GM18909 (cell line): ENCODE data around the gene LYSET.
"Not testable (repeated sequence)": the region's sequence is repeated elsewhere in the genome, so short reads cannot be mapped to it uniquely, and the experiment has no call there.

Experiments
- ATAC-seq: cut with Tn5 transposase; IDR thresholded peaks from one replicate; pipeline ENCODE4 v1.9.1; 2021; ENCODE audit warnings: mild to moderate bottlenecking; ENCODE audit not compliant: unreplicated experiment, poor library complexity

LYSET gene

GRCh38 chr14:93165271-93166265 lies 19.5 kb upstream of the LYSET start:
- ATAC-seq = not testable (repeated sequence)

- ATAC-seq = not testable (repeated sequence)
These were observed 16.5 kb upstream of the LYSET start for GRCh38 chr14:93168610-93169009.

- ATAC-seq = not testable (repeated sequence)
These were observed 15.5 kb upstream of the LYSET start for GRCh38 chr14:93169619-93170018.

GRCh38 chr14:93170141-93170540 lies 15.0 kb upstream of the LYSET start:
- ATAC-seq = not testable (repeated sequence)

GRCh38 chr14:93171376-93171775 lies 13.7 kb upstream of the LYSET start:
- no peak for ATAC-seq

GRCh38 chr14:93173943-93174395 lies 11.1 kb upstream of the LYSET start:
- ATAC-seq = no peak

DNA sequence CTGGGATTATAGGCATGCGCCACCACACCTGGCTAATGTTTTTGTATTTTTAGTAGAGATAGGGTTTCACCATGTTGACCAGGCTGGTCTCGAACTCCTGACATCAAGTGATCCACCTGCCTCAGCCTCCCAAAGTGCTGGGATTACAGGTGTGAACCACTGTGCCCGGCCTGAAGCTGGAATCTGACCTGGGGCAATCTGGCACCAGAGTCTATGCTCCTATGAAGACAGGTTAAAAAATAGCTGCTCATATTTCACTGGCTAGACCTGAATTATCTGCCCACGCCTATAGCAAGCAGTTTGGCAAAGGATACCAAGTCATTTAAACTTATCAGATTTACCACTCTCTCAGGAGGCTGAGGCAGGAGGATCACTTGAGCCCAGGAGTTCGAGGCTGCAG lies 10.4 kb upstream of the LYSET start:
- ATAC-seq = not testable (repeated sequence)

DNA sequence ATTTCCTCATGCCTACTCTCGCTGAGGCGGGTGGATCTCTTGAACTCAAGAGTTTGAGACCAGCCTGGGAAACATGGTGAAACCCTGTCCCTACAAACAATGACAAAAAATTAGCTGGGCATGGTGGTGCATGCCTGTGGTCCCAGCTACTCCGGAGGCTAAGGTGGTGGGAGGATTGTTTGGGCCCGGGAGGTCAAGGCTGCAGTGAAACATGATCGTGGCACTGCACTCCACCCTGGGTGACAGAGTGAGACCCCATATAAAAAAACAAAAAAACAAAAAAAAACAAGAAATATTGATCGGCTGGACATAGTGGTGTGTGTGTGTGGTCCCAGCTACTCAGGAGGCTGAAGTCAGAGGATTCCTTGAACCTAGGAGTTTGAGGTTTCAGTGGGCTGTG lies 9.6 kb upstream of the LYSET start:
- no peak for ATAC-seq

DNA sequence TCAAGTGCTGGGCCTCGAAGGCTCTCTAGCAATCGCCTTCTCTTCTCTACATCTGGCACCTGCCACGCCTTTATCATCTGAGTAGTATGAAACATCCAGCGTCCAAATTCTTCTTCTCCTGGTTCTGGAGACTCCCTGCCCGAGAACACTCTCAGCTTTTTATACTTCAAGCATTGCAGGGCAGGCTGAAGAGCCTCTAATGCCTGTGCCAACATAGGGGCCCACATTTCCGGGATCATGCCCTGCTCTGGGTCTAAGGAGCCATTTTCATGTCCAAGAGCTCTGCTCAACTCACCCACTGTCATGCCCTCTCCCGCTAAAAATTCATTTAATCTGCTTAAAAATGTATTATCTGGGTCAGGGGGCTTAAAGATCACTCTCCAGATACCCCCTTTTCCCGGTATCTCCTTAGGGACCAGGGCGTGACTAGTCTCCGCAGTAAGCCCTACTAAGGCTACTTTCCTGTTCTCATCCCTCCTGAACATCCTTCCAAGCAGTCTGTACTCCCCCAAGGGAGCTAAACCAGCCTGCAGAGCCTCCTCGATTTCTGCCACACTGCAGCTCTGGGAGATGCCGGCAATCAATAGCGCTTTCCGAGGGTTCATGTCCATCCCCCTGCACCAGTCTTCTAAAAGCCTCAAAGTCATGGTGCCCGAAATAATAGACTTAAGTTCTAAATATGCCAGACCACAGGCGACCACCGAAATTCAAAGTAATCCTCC lies 1.4 kb upstream of the LYSET start:
- ATAC-seq = no peak

DNA sequence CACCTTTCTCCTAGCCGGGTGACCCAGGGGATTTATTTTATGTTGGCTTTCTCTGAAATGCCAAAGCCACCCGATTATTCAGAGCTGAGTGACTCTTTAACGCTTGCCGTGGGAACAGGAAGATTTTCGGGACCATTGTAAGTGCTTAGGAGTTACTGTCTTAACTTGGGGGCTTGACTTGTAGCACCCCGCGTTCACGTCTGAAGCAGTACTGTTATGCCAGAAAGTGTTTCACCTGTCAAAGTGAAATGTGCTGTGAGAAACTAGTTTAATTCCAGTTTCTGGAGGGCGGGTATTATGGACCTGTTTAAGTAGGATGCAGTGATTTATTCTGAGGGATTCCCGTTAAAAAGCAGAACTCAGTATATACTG lies 218 bp downstream of the LYSET start:
- ATAC-seq = peak; percentile 1

- no peak for ATAC-seq
These were observed 1.3 kb downstream of the LYSET start for GRCh38 chr14:93186466-93186865.

DNA sequence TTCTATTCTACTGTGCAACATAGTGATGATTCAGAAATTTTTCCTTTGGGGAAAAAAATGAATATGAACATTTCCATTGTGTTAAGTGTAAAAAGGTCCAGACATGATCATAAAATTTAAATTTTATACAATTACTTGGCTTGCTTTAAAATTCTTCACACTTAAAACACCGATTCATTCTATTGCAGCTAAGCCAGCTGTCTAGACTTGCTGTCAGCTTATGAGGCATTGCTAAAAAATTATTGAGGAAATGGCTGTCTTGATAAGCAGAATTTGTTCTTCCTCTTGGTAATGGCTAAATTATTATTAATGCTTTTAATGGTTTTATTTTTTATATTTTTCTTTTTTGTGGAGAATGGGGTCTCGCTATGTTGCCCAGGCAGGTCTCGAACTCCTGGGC lies 1.8 kb downstream of the LYSET start:
- no peak for ATAC-seq

DNA sequence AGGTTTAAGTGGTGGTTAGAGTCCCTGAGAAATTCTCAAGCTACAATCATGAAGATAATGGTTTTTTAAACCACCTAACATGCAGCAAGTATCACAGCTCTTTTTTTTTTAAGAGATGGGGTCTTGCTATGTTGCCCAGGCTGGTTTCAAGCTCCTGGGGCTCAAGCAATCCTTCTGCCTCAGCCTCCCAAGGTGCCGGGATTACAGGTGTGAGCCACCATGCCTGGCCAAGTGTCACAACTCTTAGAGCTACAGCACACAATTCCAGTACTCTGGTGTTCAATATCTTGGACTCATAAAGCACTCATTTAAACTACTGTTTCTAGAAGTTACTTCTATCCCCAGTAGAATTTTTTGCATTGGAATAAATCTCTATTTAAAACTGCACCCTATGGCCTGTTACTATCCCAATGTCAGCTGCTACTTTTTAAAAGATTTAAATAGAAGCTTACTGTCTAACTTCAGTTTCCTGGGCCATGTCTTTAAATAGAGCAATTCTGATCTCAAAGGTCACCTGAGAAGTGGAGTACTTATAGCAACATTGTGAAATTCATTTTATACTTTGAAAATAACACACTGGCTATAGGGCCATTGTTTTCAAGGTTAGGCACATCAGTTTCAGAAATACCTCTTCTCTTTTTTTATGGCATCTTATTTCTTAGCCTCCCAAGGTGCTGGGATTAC lies 10.3 kb downstream of the LYSET start:
- no peak for ATAC-seq

DNA sequence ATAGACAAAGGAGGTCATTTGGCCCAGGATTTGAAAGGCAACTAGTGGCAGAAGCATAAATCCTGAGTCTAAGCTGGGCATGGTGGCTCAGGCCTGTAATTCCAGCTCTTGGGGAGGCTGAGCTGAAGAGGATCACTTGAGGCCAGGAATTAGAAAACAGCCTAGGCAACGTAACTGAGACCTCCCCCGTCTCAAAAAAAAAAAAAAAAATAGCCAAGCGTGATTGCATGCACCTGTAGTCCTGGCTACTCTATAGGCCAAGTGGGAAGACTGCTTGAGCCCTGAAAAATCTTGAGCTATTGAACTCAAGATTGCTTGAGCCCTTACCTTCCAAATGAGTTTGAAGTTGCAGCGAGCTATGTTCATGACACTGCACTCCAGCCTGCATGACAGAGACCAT lies 13.9 kb downstream of the LYSET start:
- ATAC-seq = no peak

GRCh38 chr14:93200553-93200952 lies 15.4 kb downstream of the LYSET start:
- ATAC-seq = no peak

- ATAC-seq = no peak
These were observed 16.1 kb downstream of the LYSET start for GRCh38 chr14:93201155-93201704.

DNA sequence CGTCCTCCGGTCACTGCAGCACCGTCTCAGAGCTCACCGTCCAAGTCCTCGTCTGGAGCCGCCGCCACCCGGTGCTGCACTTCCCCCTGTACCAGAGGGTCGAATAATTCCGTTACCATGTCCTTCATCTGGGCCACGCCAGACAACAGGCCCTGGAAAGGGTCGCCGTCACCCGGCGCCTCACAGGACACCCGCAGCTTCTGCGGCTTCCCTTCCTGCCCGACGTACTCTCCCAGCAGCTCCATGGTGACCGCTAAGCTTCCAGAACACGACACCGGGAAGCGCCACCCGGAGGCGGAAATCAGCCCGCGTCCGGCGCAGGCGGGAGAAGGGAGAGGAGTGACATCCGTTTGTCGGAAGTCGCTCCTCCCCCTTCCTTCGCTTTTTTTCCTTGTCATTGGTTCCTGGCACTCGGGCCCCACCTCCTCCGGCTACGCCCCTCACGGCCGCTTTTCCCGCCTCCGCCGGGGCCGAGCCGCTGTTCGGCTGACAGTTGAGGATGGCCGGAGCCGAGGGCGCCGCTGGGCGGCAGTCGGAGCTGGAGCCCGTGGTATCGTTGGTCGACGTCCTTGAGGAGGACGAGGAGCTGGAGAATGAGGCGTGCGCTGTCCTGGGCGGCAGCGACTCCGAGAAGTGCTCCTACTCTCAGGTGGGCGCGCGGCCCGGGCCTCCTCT lies 21.8 kb downstream of the LYSET start, which contains the start of the genes GON7 and UBR7:
Gene GON7 (minus strand): TSS at position 273 of the 675 bp plus-strand sequence. CDS start 28 bp downstream, at position 245.
Gene UBR7 (plus strand): TSS at position 464 of the 675 bp plus-strand sequence. CDS start 36 bp downstream, at position 500.
- ATAC-seq = peak; percentile 90

GRCh38 chr14:93207468-93208308 lies 22.6 kb downstream of the LYSET start:
- ATAC-seq = peak; percentile 35

DNA sequence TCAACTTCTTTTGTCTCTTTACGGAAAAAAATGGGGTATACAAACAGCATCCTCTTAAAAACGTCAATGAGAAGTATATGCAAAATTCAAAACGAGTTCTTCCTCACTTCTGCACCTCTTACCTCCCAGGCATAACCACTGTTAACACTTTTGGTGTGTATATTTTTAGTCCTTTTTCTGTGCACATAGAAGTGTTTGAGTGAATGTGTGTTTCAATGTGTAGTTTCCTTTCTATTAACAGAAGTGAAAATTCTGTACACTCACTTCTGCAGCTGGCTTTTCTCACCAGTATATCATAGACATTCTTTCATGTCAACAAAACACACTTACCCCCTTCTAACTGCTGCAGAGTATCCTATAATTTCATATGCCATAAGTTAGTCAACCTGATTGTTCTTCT lies 27.3 kb downstream of the LYSET start:
- peak; percentile 69 for ATAC-seq
